H9 (cell line): ENCODE data around the gene PDE4B. TPM values are rescaled to one million over a fixed set of nuclear protein-coding genes. Genes with fewer than 3 reads are reported as not detected.
A peak's percentile ranks its signal among the peaks of the same experiment; 100 is the strongest.

ENCODE experiments used
- DNase-seq: peaks from one replicate; pipeline ENCODE4 v3.0.0-alpha.2; 2017
- H2AFZ ChIP-seq: one replicate; pipeline ENCODE4 v1.6.1; 2013; ENCODE audit warnings: mild to moderate bottlenecking, low read length, control low read depth, moderate library complexity
- H2AK5ac ChIP-seq: 2 replicates; pipeline ENCODE4 v1.6.1; 2013; ENCODE audit warnings: low read length, control low read depth, mixed read lengths; ENCODE audit not compliant: insufficient read length
- H2BK120ac ChIP-seq: one replicate; pipeline ENCODE4 v1.6.1; 2013; ENCODE audit warnings: low read depth, mild to moderate bottlenecking, low read length, control low read depth, inconsistent platforms; ENCODE audit not compliant: poor library complexity, severe bottlenecking
- H2BK12ac ChIP-seq: 2 replicates; pipeline ENCODE4 v1.6.1; 2013; ENCODE audit warnings: low read length, control low read depth, mixed read lengths, low read depth; ENCODE audit not compliant: insufficient read length
- H2BK15ac ChIP-seq: 2 replicates; pipeline ENCODE4 v1.6.1; 2013; ENCODE audit warnings: low read depth, low read length, control low read depth
- H2BK20ac ChIP-seq: one replicate; pipeline ENCODE4 v1.6.1; 2013; ENCODE audit warnings: low read depth, mild to moderate bottlenecking, low read length, control low read depth, inconsistent platforms; ENCODE audit not compliant: poor library complexity, severe bottlenecking
- H2BK5ac ChIP-seq: 2 replicates; pipeline ENCODE4 v1.6.1; 2013; ENCODE audit warnings: low read length, control low read depth, mixed read lengths; ENCODE audit not compliant: insufficient read length
- H3K14ac ChIP-seq: 2 replicates; pipeline ENCODE4 v1.6.1; 2013; ENCODE audit warnings: low read length, control low read depth; ENCODE audit not compliant: insufficient read depth
- H3K18ac ChIP-seq: 2 replicates; pipeline ENCODE4 v1.6.1; 2013; ENCODE audit warnings: low read depth, mild to moderate bottlenecking, mixed read lengths, low read length, control low read depth; ENCODE audit not compliant: insufficient read length
- H3K23ac ChIP-seq: 2 replicates; pipeline ENCODE4 v1.6.1; 2013; ENCODE audit warnings: low read length, control low read depth, mixed read lengths, low read depth; ENCODE audit not compliant: insufficient read length
- H3K23me2 ChIP-seq: 2 replicates; pipeline ENCODE4 v1.6.1; 2013; ENCODE audit warnings: low read depth, mild to moderate bottlenecking, mixed read lengths, low read length, control low read depth; ENCODE audit not compliant: insufficient read length, poor library complexity, severe bottlenecking
- H3K27ac ChIP-seq: 2 replicates; pipeline ENCODE4 v1.5.1; 2013; ENCODE audit warnings: low read length, control low read depth, mixed read lengths, low read depth; ENCODE audit not compliant: insufficient read length
- H3K27me3 ChIP-seq: 2 replicates; pipeline ENCODE4 v1.6.1; 2013; ENCODE audit warnings: low read length, control low read depth, inconsistent platforms; ENCODE audit not compliant: insufficient read depth
- H3K4ac ChIP-seq: 2 replicates; pipeline ENCODE4 v1.6.1; 2013; ENCODE audit warnings: low read depth, mild to moderate bottlenecking, control low read depth, inconsistent platforms, low read length, moderate library complexity
- H3K4me1 ChIP-seq: 2 replicates; pipeline ENCODE4 v1.6.1; 2013; ENCODE audit warnings: low read length, control low read depth, inconsistent platforms; ENCODE audit not compliant: insufficient read depth
- H3K4me2 ChIP-seq: 2 replicates; pipeline ENCODE4 v1.6.1; 2013; ENCODE audit warnings: low read length, control low read depth, mixed read lengths; ENCODE audit not compliant: insufficient read length, insufficient read depth
- H3K56ac ChIP-seq: 2 replicates; pipeline ENCODE4 v1.6.1; 2013; ENCODE audit warnings: low read depth, mild to moderate bottlenecking, mixed read lengths, low read length, control low read depth; ENCODE audit not compliant: insufficient read length
- H3K79me1 ChIP-seq: 2 replicates; pipeline ENCODE4 v1.6.1; 2013; ENCODE audit warnings: low read depth, mild to moderate bottlenecking, moderate library complexity, low read length, control low read depth, inconsistent platforms; ENCODE audit not compliant: insufficient read depth, poor library complexity, severe bottlenecking
- H3K79me2 ChIP-seq: 2 replicates; pipeline ENCODE4 v1.6.1; 2013; ENCODE audit warnings: low read length, control low read depth, inconsistent platforms; ENCODE audit not compliant: insufficient read depth
- H3K9ac ChIP-seq: 2 replicates; pipeline ENCODE4 v1.6.1; 2013; ENCODE audit warnings: low read length, control low read depth, mixed read lengths; ENCODE audit not compliant: insufficient read length; ENCODE audit errors: extremely low read depth
- H3K9me3 ChIP-seq: one replicate; pipeline ENCODE4 v1.6.1; 2013; ENCODE audit warnings: low read depth, low read length, inconsistent platforms; ENCODE audit not compliant: control insufficient read depth
- H3T11ph ChIP-seq: one replicate; pipeline ENCODE4 v1.6.1; 2013; ENCODE audit warnings: mild to moderate bottlenecking, low read length, control low read depth, inconsistent platforms
- H4K20me1 ChIP-seq: one replicate; pipeline ENCODE4 v1.6.1; 2013; ENCODE audit not compliant: control insufficient read depth, insufficient read length, insufficient read depth
- H4K5ac ChIP-seq: 2 replicates; pipeline ENCODE4 v1.6.1; 2013; ENCODE audit warnings: low read depth, mild to moderate bottlenecking, mixed read lengths, low read length, control low read depth; ENCODE audit not compliant: insufficient read length
- H4K8ac ChIP-seq: replicated peaks from 2 replicates; pipeline ENCODE4 v1.6.1; 2013; ENCODE audit warnings: low read length, control low read depth, mixed read lengths, low read depth; ENCODE audit not compliant: insufficient read length
- H4K91ac ChIP-seq: 2 replicates; pipeline ENCODE4 v1.6.1; 2013; ENCODE audit warnings: low read depth, mild to moderate bottlenecking, moderate library complexity, mixed read lengths, low read length, control low read depth; ENCODE audit not compliant: insufficient read length
- H3K27ac Mint-ChIP-seq, 3 experiments: 2 replicates in 2 of 3; 3 replicates in 1 of 3; pipeline ENCODE4 v1.8.0; 2020 to 2021; ENCODE audit warnings: mixed read lengths in 3 of 3, mild to moderate bottlenecking in 1 of 3, moderate library complexity in 1 of 3
- H3K27me3 Mint-ChIP-seq: 2 replicates; pipeline ENCODE4 v1.8.0; 2021; ENCODE audit warnings: low read depth, mild to moderate bottlenecking, moderate library complexity, mixed read lengths
- H3K36me3 Mint-ChIP-seq, 3 experiments: 2 replicates in 2 of 3; 3 replicates in 1 of 3; pipeline ENCODE4 v1.8.0; 2020 to 2021; ENCODE audit warnings: low read depth in 3 of 3, mixed read lengths in 3 of 3; ENCODE audit not compliant: insufficient read depth in 1 of 3
- H3K4me1 Mint-ChIP-seq, 2 experiments: 2 replicates each; pipeline ENCODE4 v1.8.0; 2020; ENCODE audit warnings: mixed read lengths in 2 of 2
- H3K4me3 Mint-ChIP-seq, 2 experiments: 2 replicates in 1 of 2; 3 replicates in 1 of 2; pipeline ENCODE4 v1.8.0; 2020 to 2021; ENCODE audit warnings: mild to moderate bottlenecking in 2 of 2, mixed read lengths in 2 of 2, moderate library complexity in 1 of 2
- H3K9me3 Mint-ChIP-seq, 2 experiments: 2 replicates in 1 of 2; 3 replicates in 1 of 2; pipeline ENCODE4 v1.8.0; 2020; ENCODE audit warnings: mild to moderate bottlenecking in 2 of 2, mixed read lengths in 2 of 2, moderate library complexity in 1 of 2
- WGBS: extraction: QIAGEN DNeasy Blood & Tissue Kit; methylation state at CpG from one replicate; pipeline ENCODE4 v1.1.7; 2013; ENCODE audit warnings: missing lambda C conversion rate, low lambda C conversion rate, mixed read lengths; ENCODE audit not compliant: insufficient read length; ENCODE audit errors: extremely low coverage; 5-methylcytosine and 5-hydroxymethylcytosine counted together
- total RNA-seq: library from RNA; stranded (reverse); gene quantifications from 2 replicates; pipeline ENCODE4 v1.2.1, GENCODE V29; 2021
- TF ChIP-seq, protein P1 (sequence below): fragments of 200-600 bp; sonication (generic); conservative IDR thresholded peaks from 3 replicates; pipeline ENCODE4 v1.8.0; 2021; ENCODE audit warnings: antibody characterized with exemption, mild to moderate bottlenecking

The PDE4B gene
- total RNA-seq, 1 experiment from 2014 or later = 19.8 TPM

DNA sequence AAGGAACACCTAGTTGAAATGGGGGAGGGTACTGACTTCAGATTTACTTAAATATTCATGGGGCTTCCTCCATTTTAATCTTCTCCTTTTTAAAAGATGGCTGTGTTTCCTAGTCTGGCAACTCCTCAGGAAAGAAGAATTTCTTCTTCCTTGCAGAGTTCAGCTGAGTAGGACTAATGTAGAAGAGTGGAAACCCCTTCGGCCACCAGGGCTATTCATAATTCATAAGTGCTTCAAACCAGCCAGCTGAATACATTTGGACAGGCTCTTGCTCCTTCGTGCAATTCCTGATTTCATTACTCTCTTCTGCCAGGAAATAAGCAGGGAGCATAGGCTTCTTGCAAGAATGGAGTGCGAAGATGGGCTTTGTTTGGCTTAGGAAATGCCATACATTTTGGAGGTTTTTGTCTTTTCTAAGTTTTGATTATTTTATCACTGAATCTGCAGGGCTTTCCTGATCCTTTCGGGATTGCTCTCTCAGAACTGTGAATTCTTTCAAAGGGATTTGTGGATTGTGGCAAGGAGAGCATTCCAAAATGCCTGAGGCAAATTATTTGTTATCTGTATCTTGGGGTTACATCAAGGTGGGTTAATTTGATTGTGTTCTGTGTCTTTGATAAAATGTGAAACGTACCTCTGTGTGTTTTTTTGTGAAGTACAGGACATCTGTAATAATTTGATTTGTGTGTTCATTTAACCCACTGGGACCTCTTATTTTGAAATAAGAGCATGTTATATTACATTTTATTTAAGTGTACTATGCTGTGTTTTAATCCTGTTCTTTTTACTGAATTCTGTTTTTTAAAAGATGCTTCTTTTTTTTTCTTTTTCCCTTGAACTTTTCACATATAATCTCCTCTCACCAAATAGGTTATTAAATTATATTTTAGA is 561.9 kb downstream of the PDE4B start:
- no peak overlapping the region for H4K8ac ChIP-seq
- H3K4ac ChIP-seq = no peak overlapping the region
- H3K27ac ChIP-seq = peak overlapping the region; percentile 79
- H2BK120ac ChIP-seq = peak overlapping the region; percentile 81
- H2BK5ac ChIP-seq = no peak overlapping the region
- no peak overlapping the region for H4K5ac ChIP-seq
- no peak overlapping the region for H2BK12ac ChIP-seq
- TF ChIP-seq, protein P1, sequence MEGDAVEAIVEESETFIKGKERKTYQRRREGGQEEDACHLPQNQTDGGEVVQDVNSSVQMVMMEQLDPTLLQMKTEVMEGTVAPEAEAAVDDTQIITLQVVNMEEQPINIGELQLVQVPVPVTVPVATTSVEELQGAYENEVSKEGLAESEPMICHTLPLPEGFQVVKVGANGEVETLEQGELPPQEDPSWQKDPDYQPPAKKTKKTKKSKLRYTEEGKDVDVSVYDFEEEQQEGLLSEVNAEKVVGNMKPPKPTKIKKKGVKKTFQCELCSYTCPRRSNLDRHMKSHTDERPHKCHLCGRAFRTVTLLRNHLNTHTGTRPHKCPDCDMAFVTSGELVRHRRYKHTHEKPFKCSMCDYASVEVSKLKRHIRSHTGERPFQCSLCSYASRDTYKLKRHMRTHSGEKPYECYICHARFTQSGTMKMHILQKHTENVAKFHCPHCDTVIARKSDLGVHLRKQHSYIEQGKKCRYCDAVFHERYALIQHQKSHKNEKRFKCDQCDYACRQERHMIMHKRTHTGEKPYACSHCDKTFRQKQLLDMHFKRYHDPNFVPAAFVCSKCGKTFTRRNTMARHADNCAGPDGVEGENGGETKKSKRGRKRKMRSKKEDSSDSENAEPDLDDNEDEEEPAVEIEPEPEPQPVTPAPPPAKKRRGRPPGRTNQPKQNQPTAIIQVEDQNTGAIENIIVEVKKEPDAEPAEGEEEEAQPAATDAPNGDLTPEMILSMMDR = no peak
- peaks cover 18% of the 10 kb centered on the region; the same call in 1 of the 2 replicates for H3K4me1 ChIP-seq
- Mint-ChIP-seq H3K9me3 (no peaks in the 10 kb centered on the region), H3K27ac (peak overlapping the region; percentile 85 to 98 (median 97)), H3K27me3 (no peaks in the 10 kb centered on the region), H3K36me3 (peaks cover 0 to 11% (median 0%) of the 10 kb centered on the region in 3 experiments; a peak in 2 of 7 replicates), H3K4me3 (peak overlapping the region; percentile 61 to 71), H3K4me1 (peaks cover 78 to 84% of the 10 kb centered on the region in 2 experiments)
- H2AK5ac ChIP-seq = no peak overlapping the region
- H3K9me3 ChIP-seq = no peaks in the 10 kb centered on the region
- no CpG with 5 or more reads among the region's 5 CpGs for WGBS
- no peaks in the 10 kb centered on the region for H3K27me3 ChIP-seq
- H4K20me1 ChIP-seq = no peaks in the 10 kb centered on the region
- H3K14ac ChIP-seq = peak overlapping the region; percentile 76; the same call in 1 of the 2 replicates
- H2AFZ ChIP-seq = no peak overlapping the region
- H4K91ac ChIP-seq = no peak overlapping the region
- H3K23ac ChIP-seq = no peak overlapping the region
- H3K56ac ChIP-seq = no peak overlapping the region
- H2BK20ac ChIP-seq = no peak overlapping the region
- H3K4me2 ChIP-seq = peak overlapping the region; percentile 60
- DNase-seq = no peak
- peak overlapping the region; percentile 90 for H3T11ph ChIP-seq
- H3K79me2 ChIP-seq = no peaks in the 10 kb centered on the region; the same call in 1 of the 2 replicates
- no peaks in the 10 kb centered on the region for H3K79me1 ChIP-seq
- H3K23me2 ChIP-seq = peaks cover 4% of the 10 kb centered on the region
- H2BK15ac ChIP-seq = no peak overlapping the region
- H3K9ac ChIP-seq = peak overlapping the region; percentile 42
- H3K18ac ChIP-seq = peak overlapping the region; percentile 45
